Right kidney (tissue), 9 donors: ENCODE data around the gene LINC01488.
A peak's percentile ranks its signal among the peaks of the same experiment; 100 is the strongest.

Experiments
- DNase-seq: peaks from one replicate; pipeline ENCODE4 v3.0.0-alpha.2; 2016
- long read RNA-seq, 8 donors: transcript quantifications; one replicate each; lab custom pipeline, GENCODE V29; 2026

Gene LINC01488
- long read RNA-seq, donor 1 = 0 reads
- long read RNA-seq, donor 2 = 0 reads
- long read RNA-seq, donor 3 = 0 reads
- long read RNA-seq, donor 4 = 0 reads
- long read RNA-seq, donor 5 = 0 reads
- long read RNA-seq, donor 6 = 0 reads
- long read RNA-seq, donor 7 = 0 reads
- long read RNA-seq, donor 8 = 0 reads

- no peak for DNase-seq
Measured at GRCh38 chr11:69481393-69481844, at the start of gene LINC01488. Gene LINC01488 (plus strand): TSS chr11:69481663.

GRCh38 chr11:69431893-69432738 is 49.3 kb upstream of the LINC01488 start:
- no peak for DNase-seq

GRCh38 chr11:69433741-69434140 is 47.7 kb upstream of the LINC01488 start:
- no peak for DNase-seq

- DNase-seq = no peak
Measured at GRCh38 chr11:69434471-69434931, 47.0 kb upstream of the LINC01488 start.

- no peak for DNase-seq
Measured at GRCh38 chr11:69435161-69435986, 46.1 kb upstream of the LINC01488 start.

GRCh38 chr11:69436041-69436982 is 45.2 kb upstream of the LINC01488 start:
- DNase-seq = no peak

- DNase-seq = no peak
Measured at GRCh38 chr11:69437001-69437875, 44.2 kb upstream of the LINC01488 start.

- no peak for DNase-seq
Measured at GRCh38 chr11:69437876-69438205, 43.6 kb upstream of the LINC01488 start.

GRCh38 chr11:69438286-69438920 is 43.1 kb upstream of the LINC01488 start:
- no peak for DNase-seq

- DNase-seq = no peak
Measured at GRCh38 chr11:69439127-69439526, 42.3 kb upstream of the LINC01488 start.

- no peak for DNase-seq
Measured at GRCh38 chr11:69439651-69440464, 41.6 kb upstream of the LINC01488 start.

- no peak for DNase-seq
Measured at GRCh38 chr11:69440876-69441275, 40.6 kb upstream of the LINC01488 start.

GRCh38 chr11:69442012-69442806 is 39.3 kb upstream of the LINC01488 start:
- DNase-seq = no peak

GRCh38 chr11:69442807-69443137 is 38.7 kb upstream of the LINC01488 start:
- no peak for DNase-seq

- DNase-seq = peak; percentile 97
Measured at GRCh38 chr11:69443138-69443967, 38.1 kb upstream of the LINC01488 start.

- no peak for DNase-seq
Measured at GRCh38 chr11:69443968-69444364, 37.5 kb upstream of the LINC01488 start.

- DNase-seq = peak; percentile 61
Measured at GRCh38 chr11:69444381-69445130, 36.9 kb upstream of the LINC01488 start.
